IMR-90 (cell line): ENCODE data around the gene IMP3.

Source experiments
- CEBPB ChIP-seq: IDR thresholded peaks from 2 replicates; pipeline ENCODE4 v1.6.1; 2012; ENCODE audit warnings: low read depth, low read length, improper control_type of control experiment
- CTCF ChIP-seq: conservative IDR thresholded peaks from 2 replicates; pipeline ENCODE4 v1.5.1; 2012; ENCODE audit warnings: mild to moderate bottlenecking, low read depth, low read length, improper control_type of control experiment
- ELK1 ChIP-seq: fragments of 150-350 bp; IDR thresholded peaks from 2 replicates; pipeline ENCODE4 v1.6.1; 2016; ENCODE audit warnings: low read depth, mild to moderate bottlenecking, low read length, moderate library complexity, borderline replicate concordance
- MXI1 ChIP-seq: IDR thresholded peaks from 2 replicates; pipeline ENCODE4 v1.6.1; 2012; ENCODE audit warnings: low read depth, mild to moderate bottlenecking, low read length, moderate library complexity, borderline replicate concordance
- POLR2A ChIP-seq: IDR thresholded peaks from 2 replicates; pipeline ENCODE4 v1.6.1; 2012; ENCODE audit warnings: mild to moderate bottlenecking, low read depth, low read length
- RAD21 ChIP-seq: IDR thresholded peaks from 2 replicates; pipeline ENCODE4 v1.6.1; 2012; ENCODE audit warnings: low read length, improper control_type of control experiment
- RCOR1 ChIP-seq: IDR thresholded peaks from 2 replicates; pipeline ENCODE4 v1.6.1; 2012; ENCODE audit warnings: mild to moderate bottlenecking, low read length, improper control_type of control experiment; ENCODE audit not compliant: insufficient replicate concordance
- RFX5 ChIP-seq: IDR thresholded peaks from 2 replicates; pipeline ENCODE4 v1.8.0; 2012; ENCODE audit warnings: low read depth, mild to moderate bottlenecking, low read length, moderate library complexity
- SMC3 ChIP-seq: fragments of 150-350 bp; IDR thresholded peaks from 2 replicates; pipeline ENCODE4 v1.6.1; 2016; ENCODE audit warnings: low read depth, mild to moderate bottlenecking, antibody characterized with exemption, low read length, moderate library complexity
- USF2 ChIP-seq: fragments of 150-350 bp; IDR thresholded peaks from 2 replicates; pipeline ENCODE4 v1.6.1; 2017; ENCODE audit warnings: mild to moderate bottlenecking, antibody characterized with exemption, low read length, low read depth

GRCh38 chr15:75656813-75657212, 16.8 kb upstream of the IMP3 start:
- TF ChIP-seq CTCF (no peak), RAD21 (no peak), CEBPB (no peak), POLR2A (no peak), SMC3 (no peak), ELK1 (no peak), MXI1 (no peak), RCOR1 (no peak), USF2 (no peak), RFX5 (no peak)
